Esophagus muscularis mucosa (tissue), 4 donors: ENCODE measurements around the gene CA12. TPM values are rescaled to one million over a fixed set of nuclear protein-coding genes. Genes with fewer than 3 reads are reported as not detected.

Experiments used
- DNase-seq: peaks from one replicate; pipeline ENCODE4 v3.0.0-alpha.2; 2017; ENCODE audit errors: extremely low spot score
- H3K27ac ChIP-seq, 4 donors: fragments of 200-600 bp; sonication (generic); replicated peaks in 1 of 4; 1 replicate in 3 of 4; 2 replicates in 1 of 4; pipeline ENCODE4 v1.5.1; 2016 to 2019; ENCODE audit warnings: mild to moderate bottlenecking in 1 of 4
- H3K27me3 ChIP-seq, 4 donors: fragments of 200-600 bp; sonication (generic); one replicate each; pipeline versions ENCODE4 v1.5.1 to v1.6.0; 2016 to 2019
- H3K36me3 ChIP-seq, 4 donors: fragments of 200-600 bp; sonication (generic); one replicate each; pipeline ENCODE4 v1.5.1; 2016 to 2019
- H3K4me1 ChIP-seq, 4 donors: fragments of 200-600 bp; sonication (generic); one replicate each; pipeline ENCODE4 v1.5.1; 2016 to 2019
- H3K4me3 ChIP-seq, 4 donors: fragments of 200-600 bp; sonication (generic); 1 replicate in 2 of 4; 2 replicates in 2 of 4; pipeline ENCODE4 v1.5.1; 2016 to 2019; ENCODE audit warnings: mild to moderate bottlenecking in 4 of 4, moderate library complexity in 1 of 4
- H3K9me3 ChIP-seq, 4 donors: fragments of 200-600 bp; sonication (generic); 1 replicate in 3 of 4; 2 replicates in 1 of 4; pipeline ENCODE4 v1.5.1; 2016 to 2019
- EP300 ChIP-seq: sonication (generic); formaldehyde crosslinking; IDR thresholded peaks from one replicate; pipeline ENCODE4 v1.6.1; 2017; ENCODE audit warnings: antibody characterized with exemption
- POLR2A ChIP-seq: fragments of 450-650 bp; IDR thresholded peaks from one replicate; pipeline ENCODE4 v1.6.1; 2017; ENCODE audit warnings: antibody characterized with exemption, moderate library complexity, mild to moderate bottlenecking, low read depth
- POLR2AphosphoS5 ChIP-seq, 2 donors: sonication (generic); formaldehyde crosslinking; IDR thresholded peaks; one replicate each; pipeline ENCODE4 v1.6.1; 2017; ENCODE audit warnings: antibody characterized with exemption in 2 of 2
- whole genome bisulfite sequencing: methylation state at CpG from one replicate; pipeline ENCODE4 v1.1.5; 2018; 5-methylcytosine and 5-hydroxymethylcytosine counted together
- intact Hi-C: fragments of 100-400 bp; cut with DNase I; formaldehyde crosslinking; loops from one replicate; pipeline ENCODE4 v1.15.1; 2023
- total RNA-seq, 4 donors: library from RNA; depleted of rRNA; stranded (reverse); fragments of >200 nt; gene quantifications; one replicate each; pipeline versions ENCODE4 v1.1.0 to v1.2.1, GENCODE V29; 2016
- TF ChIP-seq, protein P1 (sequence below), 3 experiments: fragments of 200-600 bp in 2 of 3; fragments of 450-650 bp in 1 of 3; sonication (generic) in 2 of 3; IDR thresholded peaks; one replicate each; pipeline ENCODE4 v1.5.1; 2017 to 2019; ENCODE audit warnings: antibody characterized with exemption in 3 of 3, mild to moderate bottlenecking in 2 of 3, moderate library complexity in 1 of 3

The CA12 gene
- total RNA-seq, 4 donors from 2014 or later = 2.3 to 14.5 (median 6.0) TPM

DNA sequence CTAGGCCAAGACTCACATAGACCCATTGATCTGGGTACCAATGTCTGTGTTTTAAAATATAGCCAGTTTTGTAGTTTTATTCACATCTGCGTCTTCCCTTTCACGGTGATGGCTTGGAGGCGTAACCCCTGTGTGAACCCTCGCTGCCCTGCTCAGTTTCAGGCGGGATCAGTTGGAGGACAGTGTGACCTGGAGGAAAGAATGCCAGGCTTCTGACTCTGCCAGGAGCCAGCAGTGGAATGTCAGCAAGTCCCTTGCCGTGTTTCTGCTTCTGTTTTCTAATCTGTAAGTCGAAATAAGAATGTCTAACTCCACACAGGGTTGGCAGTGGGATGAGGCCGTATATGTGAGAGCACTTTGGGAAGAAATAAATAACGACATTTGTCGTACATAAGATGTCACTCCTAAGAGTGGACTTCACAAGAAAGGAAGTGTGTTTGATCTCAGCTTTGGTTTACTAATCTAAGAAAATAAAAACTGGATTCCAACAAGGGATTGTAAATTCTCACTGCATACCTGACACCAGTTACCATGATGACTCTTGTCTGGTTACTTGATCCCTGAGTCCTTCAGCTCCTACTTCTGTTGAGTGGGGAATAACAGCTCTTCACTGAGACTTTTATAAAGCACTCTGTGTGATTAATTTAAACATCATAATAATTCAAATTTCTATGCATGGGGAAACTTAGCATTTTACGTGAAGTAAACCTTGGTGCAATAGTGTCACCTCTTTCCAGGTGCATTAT is 6.3 kb upstream of the CA12 start:
- WGBS = 72% methylated on average over 11 of the region's 11 CpGs
- no peak for DNase-seq
- no peak overlapping the region for H3K4me3 ChIP-seq
- intact Hi-C loops = no loop called here
- H3K9me3 ChIP-seq = no peaks in the 10 kb centered on the region
- H3K4me1 ChIP-seq = peaks cover 5 to 32% (median 14%) of the 10 kb centered on the region in 4 donors
- TF ChIP-seq POLR2A (no peak), EP300 (no peak), POLR2AphosphoS5 (IDR thresholded peaks at IDR 0.05) (no peak)
- TF ChIP-seq, protein P1, sequence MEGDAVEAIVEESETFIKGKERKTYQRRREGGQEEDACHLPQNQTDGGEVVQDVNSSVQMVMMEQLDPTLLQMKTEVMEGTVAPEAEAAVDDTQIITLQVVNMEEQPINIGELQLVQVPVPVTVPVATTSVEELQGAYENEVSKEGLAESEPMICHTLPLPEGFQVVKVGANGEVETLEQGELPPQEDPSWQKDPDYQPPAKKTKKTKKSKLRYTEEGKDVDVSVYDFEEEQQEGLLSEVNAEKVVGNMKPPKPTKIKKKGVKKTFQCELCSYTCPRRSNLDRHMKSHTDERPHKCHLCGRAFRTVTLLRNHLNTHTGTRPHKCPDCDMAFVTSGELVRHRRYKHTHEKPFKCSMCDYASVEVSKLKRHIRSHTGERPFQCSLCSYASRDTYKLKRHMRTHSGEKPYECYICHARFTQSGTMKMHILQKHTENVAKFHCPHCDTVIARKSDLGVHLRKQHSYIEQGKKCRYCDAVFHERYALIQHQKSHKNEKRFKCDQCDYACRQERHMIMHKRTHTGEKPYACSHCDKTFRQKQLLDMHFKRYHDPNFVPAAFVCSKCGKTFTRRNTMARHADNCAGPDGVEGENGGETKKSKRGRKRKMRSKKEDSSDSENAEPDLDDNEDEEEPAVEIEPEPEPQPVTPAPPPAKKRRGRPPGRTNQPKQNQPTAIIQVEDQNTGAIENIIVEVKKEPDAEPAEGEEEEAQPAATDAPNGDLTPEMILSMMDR (IDR thresholded peaks at IDR 0.05) = no peak
- peak overlapping the region in 3 of 4 donors; percentile 11 to 55 (median 32) for H3K27ac ChIP-seq
- H3K36me3 ChIP-seq = no peaks in the 10 kb centered on the region
- H3K27me3 ChIP-seq = no peaks in the 10 kb centered on the region

DNA sequence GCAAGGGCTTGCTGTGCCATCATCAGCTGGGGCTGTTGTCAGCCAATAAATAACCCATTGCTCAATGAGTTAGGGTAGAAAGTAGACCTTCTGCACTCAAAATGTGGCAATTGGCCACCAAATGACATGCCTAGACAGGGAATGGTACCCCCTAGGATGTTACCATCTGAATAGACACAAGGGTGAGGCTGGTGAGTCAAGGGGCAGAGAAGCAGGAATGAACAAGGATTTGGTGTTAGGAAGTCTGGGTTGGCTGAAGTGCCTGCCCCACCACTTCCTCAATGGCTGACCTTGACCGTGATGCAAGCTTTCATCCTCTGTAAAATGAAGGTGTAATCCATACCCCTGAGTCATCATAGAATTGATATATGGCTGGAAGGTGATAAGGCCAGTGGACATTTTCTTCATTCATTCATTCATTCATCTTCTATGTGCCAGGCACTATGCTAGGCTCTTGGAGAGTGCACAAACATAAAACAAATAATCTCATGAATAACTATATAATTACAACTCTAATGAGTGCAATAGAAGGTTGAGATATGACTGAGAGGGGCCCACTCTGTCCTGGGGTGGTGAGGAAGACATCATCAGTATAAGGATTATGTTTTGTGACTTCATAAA is 4.4 kb upstream of the CA12 start:
- Histone ChIP-seq H3K27me3 (no peaks in the 10 kb centered on the region), H3K9me3 (no peaks in the 10 kb centered on the region), H3K36me3 (no peaks in the 10 kb centered on the region), H3K4me3 (no peak overlapping the region), H3K27ac (no peak overlapping the region), H3K4me1 (peaks cover 14 to 41% (median 23%) of the 10 kb centered on the region in 4 donors)
- intact Hi-C loops = no loop called here
- WGBS = 89% methylated on average over 1 of the region's 1 CpG
- no peak for TF ChIP-seq EP300
- no peak for TF ChIP-seq POLR2A
- no peak for TF ChIP-seq POLR2AphosphoS5 (IDR thresholded peaks at IDR 0.05)
- TF ChIP-seq, protein P1 (IDR thresholded peaks at IDR 0.05) = no peak
- DNase-seq = no peak

DNA sequence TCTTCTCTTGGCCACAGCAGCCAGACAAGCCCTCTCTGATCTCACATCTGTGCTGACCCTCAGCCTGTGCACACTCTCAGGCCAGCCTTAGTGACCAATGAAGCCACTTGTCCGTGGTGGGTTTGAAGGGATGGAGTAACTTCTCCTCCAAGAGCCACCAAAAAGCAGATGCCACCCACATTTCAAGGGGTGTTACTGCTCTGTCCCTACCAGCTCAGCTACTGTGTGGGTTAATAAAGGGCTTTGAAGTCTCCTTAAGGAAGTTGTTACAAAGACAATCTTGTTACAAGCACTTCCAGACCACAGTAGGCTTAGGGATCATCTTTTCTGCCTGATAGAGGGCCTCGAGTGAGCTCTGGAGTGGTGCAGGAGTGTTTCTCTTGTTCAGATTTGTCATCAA is 3.3 kb upstream of the CA12 start:
- Histone ChIP-seq H3K27ac (no peak overlapping the region), H3K27me3 (no peaks in the 10 kb centered on the region), H3K9me3 (no peaks in the 10 kb centered on the region), H3K36me3 (no peaks in the 10 kb centered on the region), H3K4me1 (peaks cover 17 to 43% (median 28%) of the 10 kb centered on the region in 4 donors), H3K4me3 (no peak overlapping the region)
- 87% methylated on average over 2 of the region's 2 CpGs for WGBS
- no peak for DNase-seq
- TF ChIP-seq, protein P1 (IDR thresholded peaks at IDR 0.05) = no peak
- TF ChIP-seq POLR2A (no peak), POLR2AphosphoS5 (IDR thresholded peaks at IDR 0.05) (no peak), EP300 (no peak)
- intact Hi-C loops = no loop called here

DNA sequence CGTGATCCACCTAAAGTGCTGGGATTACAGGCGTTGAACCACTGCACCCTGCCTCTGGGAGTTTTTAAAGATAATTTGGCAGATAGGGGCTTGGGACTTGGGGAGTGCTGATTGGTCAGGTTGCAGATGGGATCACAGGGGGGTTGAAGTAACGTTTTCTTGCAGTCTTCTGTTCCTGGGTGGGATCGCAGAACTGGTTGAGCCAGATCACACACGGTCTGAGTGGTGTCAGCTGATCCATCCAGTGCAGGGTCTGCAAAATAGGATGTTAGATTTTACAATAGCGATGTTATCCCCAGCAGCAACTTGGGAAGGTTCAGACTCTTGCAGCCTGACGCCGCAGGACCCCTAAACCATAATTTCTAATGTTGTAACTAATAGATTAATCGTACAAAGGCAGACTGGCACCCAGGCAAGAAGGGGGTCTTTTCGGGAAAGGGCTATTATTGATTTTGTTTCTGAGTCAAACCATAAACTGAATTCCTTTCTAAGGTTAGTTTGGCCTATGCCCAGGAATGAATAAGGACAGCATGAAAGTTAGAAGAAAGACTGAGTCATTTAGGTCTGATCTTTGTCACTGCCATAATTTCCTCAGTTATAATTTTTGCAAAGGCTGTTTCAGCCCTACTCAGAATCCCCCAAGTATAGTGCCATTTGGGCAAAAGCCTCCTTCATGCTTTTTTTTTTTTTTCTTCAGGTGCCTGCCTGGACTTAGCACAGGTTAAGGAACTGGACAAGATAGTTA is 1.5 kb upstream of the CA12 start:
- no peak for DNase-seq
- intact Hi-C loops = no loop called here
- H3K4me3 ChIP-seq = no peak overlapping the region
- peaks cover 13 to 44% (median 32%) of the 10 kb centered on the region in 4 donors for H3K4me1 ChIP-seq
- TF ChIP-seq EP300 (no peak), POLR2AphosphoS5 (IDR thresholded peaks at IDR 0.05) (no peak), POLR2A (no peak)
- TF ChIP-seq, protein P1 (IDR thresholded peaks at IDR 0.05) = no peak
- no peaks in the 10 kb centered on the region for H3K9me3 ChIP-seq
- H3K36me3 ChIP-seq = no peaks in the 10 kb centered on the region
- peaks cover 0 to 8% (median 0%) of the 10 kb centered on the region in 4 donors for H3K27me3 ChIP-seq
- WGBS = 89% methylated on average over 10 of the region's 10 CpGs
- no peak overlapping the region for H3K27ac ChIP-seq
